Neural crest cell (in vitro differentiated cells): ENCODE measurements around the gene DNAH11. TPM values are rescaled to one million over a fixed set of nuclear protein-coding genes. Genes with fewer than 3 reads are reported as not detected.

Source experiments
- DNase-seq: peaks from one replicate; pipeline ENCODE4 v3.0.0; 2021; ENCODE audit warnings: low read depth, mixed read lengths, low spot score
- H3K27ac Mint-ChIP-seq: one replicate; pipeline ENCODE4 v1.8.0; 2021; ENCODE audit warnings: mild to moderate bottlenecking, mixed read lengths; ENCODE audit not compliant: unreplicated experiment
- H3K27me3 Mint-ChIP-seq: 2 replicates; pipeline ENCODE4 v1.8.0; 2021; ENCODE audit warnings: low read depth, mild to moderate bottlenecking, mixed read lengths
- H3K36me3 Mint-ChIP-seq: 2 replicates; pipeline ENCODE4 v1.8.0; 2021; ENCODE audit warnings: low read depth, mild to moderate bottlenecking, mixed read lengths
- H3K4me1 Mint-ChIP-seq: 2 replicates; pipeline ENCODE4 v1.8.0; 2021; ENCODE audit warnings: mixed read lengths
- H3K4me3 Mint-ChIP-seq: one replicate; pipeline ENCODE4 v1.8.0; 2021; ENCODE audit warnings: mild to moderate bottlenecking, mixed read lengths
- H3K9me3 Mint-ChIP-seq: 2 replicates; pipeline ENCODE4 v1.8.0; 2021; ENCODE audit warnings: mixed read lengths
- CTCF ChIP-seq: fragments of 200-600 bp; sonication (generic); conservative IDR thresholded peaks from 2 replicates; pipeline ENCODE4 v1.5.0; 2021; ENCODE audit warnings: antibody characterized with exemption, mild to moderate bottlenecking
- total RNA-seq: library from RNA; stranded (reverse); gene quantifications from 2 replicates; pipeline ENCODE4 v1.2.1, GENCODE V29; 2021

DNAH11 gene
- total RNA-seq, 1 donor from 2014 or later = 0.63 TPM

GRCh38 chr7:21639206-21639868 is 96.5 kb downstream of the DNAH11 start:
- peaks cover 9% of the 10 kb centered on the region for H3K27me3 Mint-ChIP-seq
- peaks cover 15% of the 10 kb centered on the region for H3K4me1 Mint-ChIP-seq
- peaks cover 2% of the 10 kb centered on the region for H3K9me3 Mint-ChIP-seq
- no peak overlapping the region for H3K27ac Mint-ChIP-seq
- no peak for DNase-seq
- H3K4me3 Mint-ChIP-seq = no peak overlapping the region
- TF ChIP-seq CTCF = no peak
- H3K36me3 Mint-ChIP-seq = no peaks in the 10 kb centered on the region

- Mint-ChIP-seq H3K4me1 (peaks cover 15% of the 10 kb centered on the region), H3K4me3 (no peak overlapping the region), H3K9me3 (peaks cover 2% of the 10 kb centered on the region), H3K36me3 (no peaks in the 10 kb centered on the region), H3K27me3 (peaks cover 9% of the 10 kb centered on the region), H3K27ac (no peak overlapping the region)
- TF ChIP-seq CTCF = no peak
- DNase-seq = no peak
Measured at GRCh38 chr7:21640105-21640504, 97.3 kb downstream of the DNAH11 start.

DNA sequence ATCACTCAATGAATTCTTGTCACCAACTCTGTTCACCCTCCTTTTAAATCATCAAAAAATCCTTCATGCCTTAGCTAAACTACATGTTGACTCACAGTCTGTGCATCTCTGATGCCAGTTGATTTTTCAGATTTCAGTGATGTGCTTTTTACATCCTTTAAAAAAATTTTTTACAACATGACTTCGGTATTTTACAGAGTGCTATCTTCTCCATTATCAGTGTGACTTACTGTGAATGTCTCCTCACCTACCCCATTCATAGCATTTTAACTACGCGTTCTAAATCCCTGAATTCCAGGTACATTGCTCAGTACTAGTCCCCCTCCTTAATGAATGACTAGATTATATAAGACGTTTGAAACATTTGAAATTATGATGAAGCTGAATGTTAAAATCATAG is 98.7 kb downstream of the DNAH11 start:
- DNase-seq = no peak
- Mint-ChIP-seq H3K4me3 (no peak overlapping the region), H3K36me3 (peaks cover 8% of the 10 kb centered on the region), H3K27me3 (peaks cover 9% of the 10 kb centered on the region), H3K27ac (peak overlapping the region; percentile 32), H3K4me1 (peaks cover 15% of the 10 kb centered on the region), H3K9me3 (peaks cover 5% of the 10 kb centered on the region)
- no peak for TF ChIP-seq CTCF

DNA sequence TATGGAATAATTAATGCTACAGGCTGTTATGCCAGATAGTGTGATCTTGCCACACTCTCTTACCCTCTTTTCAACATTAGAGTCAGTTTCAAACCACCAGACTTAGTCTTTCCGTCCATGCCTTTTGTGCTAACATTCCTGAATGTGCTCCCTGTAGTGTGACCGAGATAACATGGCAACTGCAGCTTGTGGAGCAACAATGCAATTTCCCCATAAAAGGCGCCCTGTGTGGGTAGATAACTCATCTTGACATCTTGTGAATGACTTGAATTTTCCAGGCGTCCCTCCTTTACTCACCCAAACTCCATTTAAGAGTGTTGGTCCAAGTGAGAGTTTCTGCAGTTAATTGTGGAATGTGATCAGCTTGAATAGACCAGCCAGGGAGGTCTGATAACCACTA is 99.6 kb downstream of the DNAH11 start:
- peaks cover 9% of the 10 kb centered on the region for H3K27me3 Mint-ChIP-seq
- H3K4me3 Mint-ChIP-seq = no peak overlapping the region
- peaks cover 15% of the 10 kb centered on the region for H3K4me1 Mint-ChIP-seq
- no peak for TF ChIP-seq CTCF
- H3K36me3 Mint-ChIP-seq = peaks cover 12% of the 10 kb centered on the region
- H3K9me3 Mint-ChIP-seq = peaks cover 9% of the 10 kb centered on the region
- peak overlapping the region; percentile 52 for H3K27ac Mint-ChIP-seq
- DNase-seq = no peak

- Mint-ChIP-seq H3K27ac (no peak overlapping the region), H3K9me3 (peaks cover 11% of the 10 kb centered on the region), H3K27me3 (no peaks in the 10 kb centered on the region), H3K36me3 (peaks cover 11% of the 10 kb centered on the region), H3K4me3 (no peak overlapping the region), H3K4me1 (peaks cover 9% of the 10 kb centered on the region)
- DNase-seq = no peak
- TF ChIP-seq CTCF = no peak
Measured at GRCh38 chr7:21651697-21652096, 108.9 kb downstream of the DNAH11 start.
